Right ventricle myocardium superior (tissue), 1 donor: ENCODE data around the gene CDON. TPM values are rescaled to one million over a fixed set of nuclear protein-coding genes. Genes with fewer than 3 reads are reported as not detected.
"Not testable (repeated sequence)": the region's sequence is repeated elsewhere in the genome, so short reads cannot be mapped to it uniquely, and the experiment has no call there.

Source experiments
- ATAC-seq: fragments of 200-7000 bp; cut with Tn5 transposase; one replicate; pipeline ENCODE4 v1.9.1; 2020; ENCODE audit warnings: mild to moderate bottlenecking; ENCODE audit not compliant: poor library complexity
- DNase-seq: peaks from one replicate; pipeline ENCODE4 v3.0.0-alpha.2; 2020
- intact Hi-C: fragments of 100-400 bp; cut with DNase I; formaldehyde crosslinking; loops from one replicate; pipeline ENCODE4 v1.11.2; 2022
- total RNA-seq: library from RNA; stranded (reverse); fragmentation: NEBNext Ultra II Directional; extraction: Animal tissue kit (Norgen Biotek cat#: 25700); gene quantifications from one replicate; pipeline ENCODE4 v1.2.1, GENCODE V29; 2021
- donor health status: DM: no; HTN: yes; CAD: no; lungs with severe emphysema.

CDON gene
- total RNA-seq, 1 donor from 2014 or later: 12.3 TPM

DNA sequence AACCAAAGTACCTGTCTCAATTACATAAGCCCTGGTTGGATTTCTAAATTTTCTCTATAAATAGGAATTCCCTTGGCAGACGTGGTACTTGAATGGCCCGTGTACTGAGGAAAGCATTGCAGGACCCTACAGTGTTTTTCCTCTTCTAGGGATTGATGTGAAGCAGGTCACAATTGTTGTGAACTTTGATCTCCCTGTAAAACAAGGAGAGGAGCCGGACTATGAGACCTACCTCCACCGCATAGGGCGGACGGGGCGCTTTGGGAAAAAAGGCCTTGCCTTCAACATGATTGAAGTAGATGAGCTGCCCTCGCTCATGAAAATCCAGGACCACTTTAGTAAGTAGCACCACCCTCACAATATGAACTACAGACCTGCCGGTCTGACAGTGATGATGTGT lies 141.6 kb downstream of the CDON start:
- intact Hi-C loops: no loop called here
- DNase-seq (no peak), ATAC-seq (no peak)

DNA sequence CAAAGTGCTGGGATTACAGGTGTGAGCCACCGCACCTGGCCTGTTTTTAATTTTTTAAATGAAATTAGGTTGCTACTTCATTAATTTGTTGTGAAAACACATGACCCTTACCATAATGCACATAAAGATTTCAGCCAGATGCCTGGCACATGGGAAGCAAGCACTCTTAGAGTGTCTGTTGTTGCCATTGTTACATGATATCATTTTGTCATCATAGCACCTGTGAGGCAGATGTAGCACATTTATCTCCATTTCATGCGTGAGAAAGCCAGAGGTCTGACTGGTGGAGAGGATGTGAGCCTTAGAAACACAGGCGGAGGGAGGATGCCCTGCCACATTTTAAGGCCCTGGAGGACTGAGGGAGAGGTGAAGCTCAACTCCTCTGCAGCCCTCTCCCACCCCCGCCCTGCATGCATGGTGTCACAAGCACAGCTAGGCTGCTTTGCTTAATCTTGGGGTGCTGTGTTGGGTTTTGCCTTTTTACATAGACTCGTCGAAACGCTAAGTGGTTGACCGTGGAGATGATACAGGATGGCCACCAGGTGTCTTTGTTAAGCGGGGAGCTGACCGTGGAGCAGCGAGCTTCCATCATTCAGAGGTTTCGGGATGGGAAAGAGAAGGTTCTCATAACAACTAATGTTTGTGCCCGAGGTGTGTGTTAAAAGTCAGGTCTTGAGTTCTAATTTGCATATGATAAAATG lies 144.4 kb downstream of the CDON start:
- intact Hi-C loops: no loop called here
- ATAC-seq (no peak), DNase-seq (no peak)

DNA sequence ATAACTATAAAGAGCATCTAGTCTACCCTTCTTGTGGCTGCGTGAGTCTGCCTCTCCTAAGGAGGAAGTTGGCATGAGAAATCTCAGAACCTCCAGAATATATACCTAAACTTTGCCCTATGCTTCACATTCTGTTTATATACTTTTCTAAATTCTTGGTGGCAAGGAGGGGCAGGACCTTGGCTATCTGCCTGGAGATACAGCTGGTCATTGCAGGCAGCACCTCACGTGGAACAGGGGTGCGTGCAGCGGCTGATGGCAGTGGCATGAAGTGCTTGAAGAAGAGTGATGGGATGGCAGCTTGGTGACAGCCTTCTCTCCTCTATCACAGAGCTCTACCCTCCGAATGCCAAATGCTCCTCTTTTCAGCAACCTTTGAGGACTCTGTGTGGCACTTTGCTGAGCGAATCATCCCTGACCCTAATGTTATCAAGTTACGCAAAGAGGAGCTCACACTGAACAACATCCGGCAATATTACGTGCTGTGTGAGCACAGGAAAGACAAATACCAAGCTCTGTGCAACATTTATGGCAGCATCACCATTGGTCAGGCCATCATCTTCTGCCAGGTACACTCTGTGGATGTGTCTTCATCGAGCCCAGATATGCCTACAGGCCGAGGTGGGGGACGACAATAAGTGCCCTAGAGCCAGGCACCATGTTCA lies 145.9 kb downstream of the CDON start:
- intact Hi-C loops: no loop called here
- DNase-seq: no peak
- no peak for ATAC-seq

DNA sequence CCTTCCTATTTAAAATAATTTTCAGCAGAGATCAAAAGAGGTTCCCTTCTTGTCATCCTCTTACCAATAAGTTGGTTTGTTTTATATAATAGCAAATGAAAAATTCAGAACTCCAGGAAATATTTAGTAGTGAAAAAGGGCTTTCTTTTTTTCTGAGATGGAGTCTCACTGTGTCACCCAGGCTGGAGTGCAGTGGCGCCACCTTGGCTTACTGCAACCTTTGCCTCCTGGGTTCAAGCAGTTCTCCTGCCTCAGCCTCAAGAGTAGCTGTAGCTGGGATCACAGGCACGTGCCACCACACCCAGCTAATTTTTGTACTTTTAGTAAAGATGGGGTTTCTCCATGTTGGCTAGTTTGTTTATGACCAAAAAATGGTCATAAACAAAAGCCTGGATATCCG lies 148.1 kb downstream of the CDON start:
- ATAC-seq, intact Hi-C loops, DNase-seq: not testable (repeated sequence)

DNA sequence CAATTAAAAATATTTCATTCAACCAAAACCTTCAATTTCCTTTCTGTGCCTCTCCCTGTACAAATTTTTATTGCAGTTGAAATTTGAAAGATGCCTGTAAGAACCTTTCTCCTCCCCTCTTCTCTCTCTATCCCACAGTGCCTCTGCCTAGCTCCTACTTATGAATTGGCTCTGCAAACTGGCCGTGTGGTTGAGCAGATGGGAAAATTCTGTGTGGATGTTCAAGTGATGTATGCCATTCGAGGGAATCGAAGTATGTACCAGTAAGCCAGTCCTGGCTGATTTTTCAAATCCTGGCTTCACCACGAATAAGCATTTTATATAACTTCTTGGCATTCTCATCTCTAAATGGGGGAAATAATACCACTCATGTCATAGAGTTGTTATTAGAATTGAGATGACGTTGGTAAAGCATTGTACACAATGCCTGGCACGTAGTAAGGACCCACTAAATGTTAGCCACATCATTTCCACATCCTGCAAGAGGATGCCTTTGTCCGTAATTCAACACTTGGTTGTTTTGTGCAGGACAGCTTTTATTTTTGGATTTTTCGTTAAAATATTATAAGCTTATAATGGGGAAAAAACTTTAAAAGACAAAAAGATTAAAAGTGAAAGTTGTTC lies 152.3 kb downstream of the CDON start:
- DNase-seq: no peak
- ATAC-seq: no peak
- intact Hi-C loops: no loop called here

Other genes starting within 250 kb of the CDON start
- not detected for gene PATE4, start 229.6 kb downstream of the CDON start, total RNA-seq
- 4.4 TPM for gene HYLS1, start 175.2 kb downstream of the CDON start, total RNA-seq
- gene PUS3, start 159.7 kb downstream of the CDON start, total RNA-seq: 5.1 TPM
- gene DDX25, start 158.4 kb downstream of the CDON start, total RNA-seq: not detected
- 0.08 TPM for gene VSIG10L2, start 116.8 kb downstream of the CDON start, total RNA-seq
- 40.7 TPM for gene RPUSD4, start 148.8 kb upstream of the CDON start, total RNA-seq
- 22.2 TPM for gene FAM118B, start 148.9 kb upstream of the CDON start, total RNA-seq
- gene SRPRA, start 206.0 kb upstream of the CDON start, total RNA-seq: 57.4 TPM
- gene FOXRED1, start 206.3 kb upstream of the CDON start, total RNA-seq: 30.3 TPM
- 7.2 TPM for gene TIRAP, start 220.2 kb upstream of the CDON start, total RNA-seq
- gene DCPS, start 241.2 kb upstream of the CDON start, total RNA-seq: 10.7 TPM